ENCODE data around the gene ALX1. TPM values are rescaled to one million over a fixed set of nuclear protein-coding genes. Genes with fewer than 3 reads are reported as not detected.
A peak's percentile ranks its signal among the peaks of the same experiment; 100 is the strongest.

The ALX1 gene
- total and polyA plus RNA-seq, 2 experiments from 2014 or later, result not detected

GRCh38 chr12:85257671-85258070 is 22.3 kb upstream of the ALX1 start:
- no peaks in the 10 kb centered on the region for H3K27me3 ChIP-seq (replicated peaks; ENCODE audit: insufficient read depth)
- H3K27ac ChIP-seq, result no peak overlapping the region
- no peaks in the 10 kb centered on the region for H3K4me1 ChIP-seq (ENCODE audit: insufficient read depth)
- H4K20me1 ChIP-seq (ENCODE audit: insufficient read depth), result no peaks in the 10 kb centered on the region
- H3F3A ChIP-seq (ENCODE audit: insufficient read depth), result no peaks in the 10 kb centered on the region
- in situ Hi-C loops (cut with MboI), result no loop called here
- no peak for TF ChIP-seq EZH2phosphoT487 (IDR thresholded peaks at IDR 0.05; ENCODE audit: insufficient read depth, low read depth)
- no peak for TF ChIP-seq EZH2 (IDR thresholded peaks at IDR 0.05; ENCODE audit: insufficient read depth, poor library complexity, severe bottlenecking)
- DNase-seq, result no peak
- no peak overlapping the region for H3K4me2 ChIP-seq (ENCODE audit: unreplicated experiment)
- no peaks in the 10 kb centered on the region for H3K79me2 ChIP-seq (ENCODE audit: insufficient read depth)
- 92 to 96% methylated on average over 1 of the region's 1 CpG for WGBS, 2 experiments (ENCODE audit: low coverage in 1 of 2, low lambda C conversion rate in 2 of 2, missing lambda C conversion rate in 2 of 2)
- H3K4me3 ChIP-seq, result no peak overlapping the region
- no peaks in the 10 kb centered on the region for H3K9me2 ChIP-seq (ENCODE audit: insufficient read depth)
- no peaks in the 10 kb centered on the region for H3K9me3 ChIP-seq (ENCODE audit: low read depth)
- H3K9ac ChIP-seq, result no peak overlapping the region
- no peaks in the 10 kb centered on the region for H3K36me3 ChIP-seq (ENCODE audit: low read depth)
- H2AFZ ChIP-seq, result no peak overlapping the region

DNA sequence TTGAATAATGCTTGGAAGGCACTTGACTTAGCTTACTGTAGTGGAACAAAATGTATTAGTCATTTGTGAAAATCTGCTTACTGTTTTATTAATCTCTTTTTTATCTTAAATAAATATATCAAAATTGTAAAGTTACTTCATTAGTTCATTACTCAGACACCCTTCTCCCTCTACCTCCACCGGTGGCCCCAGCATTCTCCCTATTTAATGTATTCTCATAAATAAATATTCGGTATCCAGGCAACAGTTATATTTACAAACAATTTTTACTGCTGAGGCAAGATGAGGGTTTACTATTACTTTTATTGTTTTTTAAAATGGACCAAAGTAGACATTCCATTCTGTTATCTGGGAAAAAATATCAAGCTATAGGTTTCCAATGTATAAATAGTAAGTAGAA is 19.6 kb upstream of the ALX1 start:
- H3K4me3 ChIP-seq, result no peak overlapping the region
- no peaks in the 10 kb centered on the region for H3K4me1 ChIP-seq (ENCODE audit: insufficient read depth)
- no peaks in the 10 kb centered on the region for H3K79me2 ChIP-seq (ENCODE audit: insufficient read depth)
- in situ Hi-C loops (cut with MboI), result no loop called here
- WGBS, 2 experiments (ENCODE audit: low coverage in 1 of 2, low lambda C conversion rate in 2 of 2, missing lambda C conversion rate in 2 of 2), result 59 to 67% methylated on average over 2 of the region's 2 CpGs
- H4K20me1 ChIP-seq (ENCODE audit: insufficient read depth), result no peaks in the 10 kb centered on the region
- DNase-seq, result no peak
- no peaks in the 10 kb centered on the region for H3K36me3 ChIP-seq (ENCODE audit: low read depth)
- H3K9me3 ChIP-seq (ENCODE audit: low read depth), result no peaks in the 10 kb centered on the region
- H3K9ac ChIP-seq, result no peak overlapping the region
- H3F3A ChIP-seq (ENCODE audit: insufficient read depth), result no peaks in the 10 kb centered on the region
- H3K27ac ChIP-seq, result no peak overlapping the region
- no peak overlapping the region for H3K4me2 ChIP-seq (ENCODE audit: unreplicated experiment)
- TF ChIP-seq EZH2 (IDR thresholded peaks at IDR 0.05; ENCODE audit: insufficient read depth, poor library complexity, severe bottlenecking) (no peak), EZH2phosphoT487 (IDR thresholded peaks at IDR 0.05; ENCODE audit: insufficient read depth, low read depth) (no peak)
- no peaks in the 10 kb centered on the region for H3K27me3 ChIP-seq (replicated peaks; ENCODE audit: insufficient read depth)
- no peaks in the 10 kb centered on the region for H3K9me2 ChIP-seq (ENCODE audit: insufficient read depth)
- H2AFZ ChIP-seq, result no peak overlapping the region

DNA sequence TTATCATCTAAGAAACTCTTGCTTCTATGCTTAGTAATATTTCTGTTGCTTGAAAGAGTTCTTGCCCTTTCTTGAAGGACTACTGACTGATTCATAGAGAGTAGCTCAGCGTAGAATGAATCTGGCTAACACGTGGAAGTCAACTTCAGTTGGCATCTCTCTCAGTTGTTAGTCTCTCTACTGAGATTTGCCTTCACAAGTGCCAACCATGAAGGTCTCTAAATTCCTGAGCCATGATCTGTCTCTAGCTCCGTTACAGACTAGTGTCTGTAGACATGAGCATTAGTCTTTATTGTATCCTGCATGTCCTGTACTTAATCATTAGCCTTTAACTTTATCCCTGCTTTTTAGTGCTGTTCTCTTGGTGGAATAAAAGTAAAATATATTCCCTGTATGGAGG is 19.1 kb upstream of the ALX1 start:
- Histone ChIP-seq H3K27ac (no peak overlapping the region), H3F3A (ENCODE audit: insufficient read depth) (no peaks in the 10 kb centered on the region), H3K79me2 (ENCODE audit: insufficient read depth) (no peaks in the 10 kb centered on the region), H2AFZ (no peak overlapping the region), H3K4me2 (ENCODE audit: unreplicated experiment) (no peak overlapping the region), H3K27me3 (replicated peaks; ENCODE audit: insufficient read depth) (no peaks in the 10 kb centered on the region), H3K9me3 (ENCODE audit: low read depth) (no peaks in the 10 kb centered on the region), H3K4me1 (ENCODE audit: insufficient read depth) (no peaks in the 10 kb centered on the region), H3K36me3 (ENCODE audit: low read depth) (no peaks in the 10 kb centered on the region), H3K9me2 (ENCODE audit: insufficient read depth) (no peaks in the 10 kb centered on the region), H3K4me3 (no peak overlapping the region), H4K20me1 (ENCODE audit: insufficient read depth) (no peaks in the 10 kb centered on the region), H3K9ac (no peak overlapping the region)
- peak; percentile 6 for DNase-seq
- WGBS, 2 experiments (ENCODE audit: low coverage in 1 of 2, low lambda C conversion rate in 2 of 2, missing lambda C conversion rate in 2 of 2), result 43 to 51% methylated on average over 3 of the region's 3 CpGs
- TF ChIP-seq EZH2 (IDR thresholded peaks at IDR 0.05; ENCODE audit: insufficient read depth, poor library complexity, severe bottlenecking) (no peak), EZH2phosphoT487 (IDR thresholded peaks at IDR 0.05; ENCODE audit: insufficient read depth, low read depth) (no peak)
- in situ Hi-C loops (cut with MboI), result no loop called here

GRCh38 chr12:85266356-85266755 is 13.7 kb upstream of the ALX1 start:
- Histone ChIP-seq H3K79me2 (ENCODE audit: insufficient read depth) (no peaks in the 10 kb centered on the region), H3K4me1 (ENCODE audit: insufficient read depth) (no peaks in the 10 kb centered on the region), H3K36me3 (ENCODE audit: low read depth) (no peaks in the 10 kb centered on the region), H3F3A (ENCODE audit: insufficient read depth) (no peaks in the 10 kb centered on the region), H3K27ac (no peak overlapping the region), H3K27me3 (replicated peaks; ENCODE audit: insufficient read depth) (peaks cover 10% of the 10 kb centered on the region; the same call in 1 of the 2 replicates), H3K9me3 (ENCODE audit: low read depth) (no peaks in the 10 kb centered on the region), H3K9me2 (ENCODE audit: insufficient read depth) (no peaks in the 10 kb centered on the region), H2AFZ (no peak overlapping the region), H3K4me2 (ENCODE audit: unreplicated experiment) (no peak overlapping the region), H4K20me1 (ENCODE audit: insufficient read depth) (no peaks in the 10 kb centered on the region), H3K4me3 (no peak overlapping the region), H3K9ac (no peak overlapping the region)
- DNase-seq, result no peak
- in situ Hi-C loops (cut with MboI), result no loop called here
- WGBS, 2 experiments (ENCODE audit: low coverage in 1 of 2, low lambda C conversion rate in 2 of 2, missing lambda C conversion rate in 2 of 2), result 65 to 67% methylated on average over 4 of the region's 4 CpGs
- TF ChIP-seq EZH2phosphoT487 (IDR thresholded peaks at IDR 0.05; ENCODE audit: insufficient read depth, low read depth), result no peak
- no peak for TF ChIP-seq EZH2 (IDR thresholded peaks at IDR 0.05; ENCODE audit: insufficient read depth, poor library complexity, severe bottlenecking)
